Activated T-helper 2 cell treated with anti-CD3 and anti-CD28 coated beads, Interferon-gamma antibody, Interleukin-2, Interleukin-4, amounts not matched to agents 10 μg/mL and 5 μg/mL and 100 μg/mL, durations not matched to agents 14 hours and 24 hours and 36 hours (primary cell): Measurements from ENCODE around the gene MRGPRX1. TPM values are rescaled to one million over a fixed set of nuclear protein-coding genes. Genes with fewer than 3 reads are reported as not detected.

Source experiments
- DNase-seq: peaks from one replicate; pipeline ENCODE4 v3.0.0; 2021; ENCODE audit warnings: low spot score
- H3K27ac Mint-ChIP-seq: one replicate; pipeline ENCODE4 v1.8.0; 2021; ENCODE audit warnings: mixed read lengths
- H3K27me3 Mint-ChIP-seq: one replicate; pipeline ENCODE4 v1.8.0; 2021; ENCODE audit warnings: low read depth, mixed read lengths
- H3K36me3 Mint-ChIP-seq: one replicate; pipeline ENCODE4 v1.8.0; 2021; ENCODE audit warnings: low read depth, mixed read lengths
- H3K4me1 Mint-ChIP-seq: one replicate; pipeline ENCODE4 v1.8.0; 2021; ENCODE audit warnings: low read depth, mixed read lengths
- H3K4me3 Mint-ChIP-seq: one replicate; pipeline ENCODE4 v1.8.0; 2021; ENCODE audit warnings: low read depth, mild to moderate bottlenecking, moderate library complexity, mixed read lengths
- H3K9me3 Mint-ChIP-seq: one replicate; pipeline ENCODE4 v1.8.0; 2021; ENCODE audit warnings: mixed read lengths
- intact Hi-C: fragments of 100-400 bp; cut with micrococcal nuclease; formaldehyde crosslinking; loops from one replicate; pipeline ENCODE4 v1.15.1; 2023
- total RNA-seq: library from RNA; stranded (reverse); gene quantifications from 2 replicates; pipeline ENCODE4 v1.2.3, GENCODE V29; 2022

Gene MRGPRX1
- not detected in 2 replicates for total RNA-seq

DNA sequence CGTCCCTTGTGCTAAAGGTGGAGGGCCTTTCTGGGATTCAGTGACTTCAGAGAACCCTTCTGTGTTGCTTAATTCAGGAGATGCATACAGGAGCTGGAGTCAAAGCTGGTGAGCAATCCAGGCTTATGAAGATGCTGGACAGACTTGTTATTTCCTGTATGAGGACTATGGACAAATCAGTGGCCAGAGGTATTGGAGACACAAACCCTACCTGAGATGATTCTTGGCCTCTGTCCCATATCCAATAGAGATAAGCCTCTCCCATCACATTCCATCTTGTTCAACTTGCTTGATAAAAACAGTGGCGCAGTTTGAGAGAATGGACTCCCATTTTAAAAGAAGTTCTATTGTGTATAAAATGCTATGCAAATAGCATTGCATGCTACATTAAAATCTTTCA, at the start of gene MRGPRX1:
TSS of gene MRGPRX1 (minus strand) at position 101 of the 400 bp plus-strand sequence. CDS start 4,630 bp downstream, outside the sequence.
- Mint-ChIP-seq H3K4me3 (no peak within 1 kb of the TSS), H3K4me1 (no peaks in the 10 kb centered on the region), H3K27ac (no peak within 1 kb of the TSS), H3K36me3 (no peaks in the 10 kb centered on the region), H3K27me3 (no peaks in the 10 kb centered on the region), H3K9me3 (no peaks in the 10 kb centered on the region)
- intact Hi-C loops = no loop called here
- DNase-seq = no peak

DNA sequence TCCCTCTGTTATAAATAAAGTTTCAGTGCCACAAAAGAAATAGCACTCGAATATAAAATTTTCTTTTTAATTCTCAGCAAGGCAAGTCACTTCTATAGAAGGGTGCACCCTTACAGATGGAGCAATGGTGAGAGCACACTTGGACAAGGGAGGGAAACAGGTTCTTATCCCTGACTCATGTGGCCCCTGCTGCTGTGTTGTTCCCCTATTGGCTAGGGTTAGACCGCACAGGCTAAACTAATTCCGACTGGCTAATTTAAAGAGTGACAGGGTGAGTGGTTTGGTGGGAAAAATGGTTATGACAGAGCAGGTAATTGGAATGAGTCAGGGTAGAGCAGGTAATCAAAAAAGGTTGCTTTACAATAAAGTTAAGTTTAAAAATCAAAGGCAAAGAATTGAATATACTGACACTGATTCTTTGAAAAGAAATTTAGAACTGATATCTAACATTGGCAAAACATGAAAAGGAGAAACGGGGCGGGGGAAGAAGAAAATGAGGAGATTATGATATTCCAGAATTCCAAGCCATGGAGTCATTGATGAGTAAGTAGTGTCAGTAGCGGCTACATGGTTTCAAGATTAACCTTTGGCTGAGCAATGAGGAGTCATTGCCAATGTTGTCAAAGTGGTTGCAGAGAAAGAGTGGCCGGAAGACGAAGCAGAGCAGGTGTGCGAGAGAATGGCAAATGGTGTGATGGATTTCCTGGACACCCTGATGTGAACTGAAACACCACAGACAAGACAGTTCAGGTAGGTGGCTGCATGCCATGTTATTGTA, 48.4 kb upstream of the MRGPRX1 start:
- Mint-ChIP-seq H3K4me1 (no peaks in the 10 kb centered on the region), H3K9me3 (no peaks in the 10 kb centered on the region), H3K27ac (no peak overlapping the region), H3K27me3 (no peaks in the 10 kb centered on the region), H3K4me3 (no peak overlapping the region), H3K36me3 (no peaks in the 10 kb centered on the region)
- DNase-seq = no peak
- intact Hi-C loops = no loop called here

DNA sequence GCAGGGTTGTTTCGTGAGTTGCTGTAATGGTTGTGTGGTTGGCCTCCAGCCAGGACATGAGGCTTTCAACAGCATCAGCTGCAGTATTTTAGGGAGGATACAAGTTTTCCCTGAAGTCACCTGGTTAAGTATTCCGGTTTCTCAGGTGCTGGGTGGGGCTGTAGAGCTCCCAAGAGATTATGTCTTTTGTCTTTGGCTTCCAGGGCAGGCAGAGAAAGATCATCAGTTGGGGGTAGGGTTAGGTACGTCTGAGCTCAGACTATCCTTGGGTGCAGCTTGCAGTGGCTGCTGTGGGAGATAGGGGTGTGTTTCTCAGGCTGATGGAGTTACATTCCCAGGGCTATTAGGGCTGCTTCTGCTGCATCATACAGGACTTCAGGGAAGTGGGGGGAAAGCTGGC, 47.5 kb upstream of the MRGPRX1 start:
- Mint-ChIP-seq H3K4me3 (no peak overlapping the region), H3K27me3 (no peaks in the 10 kb centered on the region), H3K4me1 (no peaks in the 10 kb centered on the region), H3K36me3 (no peaks in the 10 kb centered on the region), H3K9me3 (no peaks in the 10 kb centered on the region), H3K27ac (no peak overlapping the region)
- no peak for DNase-seq
- intact Hi-C loops = no loop called here

DNA sequence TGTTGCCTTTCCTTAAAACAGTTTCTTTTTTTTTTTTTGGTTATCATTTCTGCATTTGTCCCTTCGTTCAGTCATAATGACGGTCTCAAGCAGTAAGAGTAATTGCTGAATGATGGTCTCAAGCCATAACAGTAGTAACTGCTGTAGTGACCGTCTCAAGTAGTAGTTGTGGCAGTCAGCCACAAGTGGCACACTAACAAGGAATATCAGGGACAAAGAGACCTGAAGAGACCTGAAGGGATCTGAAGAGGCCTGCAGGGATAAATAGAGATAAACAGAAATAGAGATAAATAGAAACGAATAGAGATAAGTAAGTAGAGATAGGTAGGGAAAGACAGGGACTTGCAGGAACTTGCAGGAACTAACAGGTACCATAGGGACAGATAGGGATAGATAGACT, 42.7 kb upstream of the MRGPRX1 start:
- H3K9me3 Mint-ChIP-seq = no peaks in the 10 kb centered on the region
- H3K4me1 Mint-ChIP-seq = no peaks in the 10 kb centered on the region
- no peak overlapping the region for H3K27ac Mint-ChIP-seq
- DNase-seq = no peak
- H3K4me3 Mint-ChIP-seq = no peak overlapping the region
- H3K36me3 Mint-ChIP-seq = no peaks in the 10 kb centered on the region
- H3K27me3 Mint-ChIP-seq = no peaks in the 10 kb centered on the region
- intact Hi-C loops = no loop called here

DNA sequence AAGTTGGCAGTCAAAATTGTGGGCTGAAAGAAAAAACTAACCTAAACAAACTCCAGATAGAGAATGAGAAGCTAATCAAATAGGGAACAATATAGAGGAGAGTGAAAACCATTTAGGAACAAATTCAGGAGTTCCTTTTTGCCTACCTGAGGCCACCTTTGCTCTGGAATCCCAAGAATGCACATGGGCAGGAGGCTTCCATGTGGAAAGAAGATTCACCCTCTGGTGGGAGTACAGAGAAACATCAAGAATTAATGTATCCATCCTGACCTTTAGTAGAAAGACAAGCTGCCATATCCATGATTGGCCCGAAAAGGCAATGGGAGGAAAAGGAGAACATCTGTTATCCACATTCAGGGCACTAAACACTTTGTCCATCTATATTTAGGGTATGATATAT, 35.0 kb upstream of the MRGPRX1 start:
- no peaks in the 10 kb centered on the region for H3K36me3 Mint-ChIP-seq
- H3K27ac Mint-ChIP-seq = no peak overlapping the region
- H3K27me3 Mint-ChIP-seq = peaks cover 3% of the 10 kb centered on the region
- no peaks in the 10 kb centered on the region for H3K4me1 Mint-ChIP-seq
- DNase-seq = no peak
- intact Hi-C loops = no loop called here
- H3K9me3 Mint-ChIP-seq = no peaks in the 10 kb centered on the region
- no peak overlapping the region for H3K4me3 Mint-ChIP-seq

DNA sequence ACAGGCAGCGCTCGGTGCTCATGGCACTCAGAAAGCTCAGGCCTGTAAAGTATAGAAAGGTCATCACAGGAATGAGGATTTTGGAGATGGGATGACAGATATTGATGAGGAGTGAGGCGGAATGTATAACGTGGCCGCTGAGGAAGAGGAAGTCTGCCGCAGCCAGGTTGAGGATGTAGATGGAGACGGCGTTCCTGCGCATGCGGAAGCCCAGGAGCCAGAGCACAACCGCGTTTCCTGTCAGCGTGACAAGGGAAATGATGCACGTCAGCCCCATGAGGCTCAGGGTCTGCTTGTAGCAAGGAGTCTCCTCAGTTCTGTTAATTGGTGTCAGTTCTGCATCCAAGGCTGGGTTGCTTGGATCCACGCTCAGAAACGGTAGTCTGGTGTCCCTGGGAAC, 33.1 kb upstream of the MRGPRX1 start:
- intact Hi-C loops = no loop called here
- Mint-ChIP-seq H3K9me3 (no peaks in the 10 kb centered on the region), H3K4me3 (no peak overlapping the region), H3K27ac (no peak overlapping the region), H3K36me3 (no peaks in the 10 kb centered on the region), H3K4me1 (no peaks in the 10 kb centered on the region), H3K27me3 (peaks cover 3% of the 10 kb centered on the region)
- DNase-seq = no peak

DNA sequence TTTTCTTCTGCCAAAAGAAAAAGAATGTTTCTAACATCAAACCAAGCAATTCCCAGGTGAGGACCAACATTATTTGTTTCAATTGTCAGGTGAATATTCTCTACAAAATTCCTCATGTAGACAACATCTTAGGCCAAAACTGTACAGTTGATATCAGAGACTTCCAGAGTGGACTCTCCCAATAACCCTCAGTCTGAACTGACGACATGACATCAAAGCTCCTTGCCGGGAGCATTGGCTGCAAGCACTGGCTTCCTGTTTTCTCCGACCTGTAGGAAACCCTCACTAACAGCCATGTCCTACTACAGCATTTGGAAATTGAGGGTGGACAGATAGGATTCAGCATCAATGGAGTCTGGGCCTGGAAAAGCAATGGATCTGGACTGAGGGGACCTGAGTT, 30.5 kb upstream of the MRGPRX1 start:
- Mint-ChIP-seq H3K27me3 (peaks cover 3% of the 10 kb centered on the region), H3K27ac (no peak overlapping the region), H3K36me3 (no peaks in the 10 kb centered on the region), H3K4me1 (no peaks in the 10 kb centered on the region), H3K9me3 (no peaks in the 10 kb centered on the region), H3K4me3 (no peak overlapping the region)
- intact Hi-C loops = no loop called here
- no peak for DNase-seq

DNA sequence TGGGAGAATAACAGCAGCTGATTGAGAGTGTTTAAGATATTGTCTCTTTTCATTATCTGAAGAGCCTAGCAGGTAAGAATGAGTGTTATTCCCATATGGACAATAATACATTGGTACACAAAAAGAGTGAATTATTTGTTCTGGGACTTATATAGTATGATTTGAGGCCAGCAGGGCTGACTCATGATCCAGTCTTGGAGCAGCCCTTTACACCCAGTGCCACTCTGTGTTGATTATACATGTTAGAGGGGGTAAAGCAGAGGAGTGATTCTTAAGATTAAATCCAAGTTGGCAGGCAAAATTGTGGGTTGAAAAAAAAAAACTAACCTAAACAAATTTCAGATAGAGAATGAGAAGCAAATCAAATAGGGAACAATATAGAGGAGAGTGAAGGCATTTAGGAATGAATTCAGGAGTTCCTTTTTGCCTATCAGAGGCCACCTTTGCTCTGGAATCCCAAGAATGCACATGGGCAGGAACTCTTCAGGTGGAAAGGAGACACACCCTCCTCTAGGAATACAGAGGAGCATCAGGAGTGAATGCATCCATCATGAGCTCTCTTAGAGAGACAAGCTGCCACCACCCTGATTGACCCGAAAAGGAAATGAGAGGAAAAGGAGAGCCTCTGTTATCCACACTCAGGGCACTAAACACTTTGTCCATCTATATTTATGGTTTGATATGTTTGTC, 19.2 kb upstream of the MRGPRX1 start:
- H3K27me3 Mint-ChIP-seq = peaks cover 2% of the 10 kb centered on the region
- H3K27ac Mint-ChIP-seq = no peak overlapping the region
- no peaks in the 10 kb centered on the region for H3K4me1 Mint-ChIP-seq
- intact Hi-C loops = no loop called here
- no peaks in the 10 kb centered on the region for H3K9me3 Mint-ChIP-seq
- no peaks in the 10 kb centered on the region for H3K36me3 Mint-ChIP-seq
- H3K4me3 Mint-ChIP-seq = no peak overlapping the region
- no peak for DNase-seq

DNA sequence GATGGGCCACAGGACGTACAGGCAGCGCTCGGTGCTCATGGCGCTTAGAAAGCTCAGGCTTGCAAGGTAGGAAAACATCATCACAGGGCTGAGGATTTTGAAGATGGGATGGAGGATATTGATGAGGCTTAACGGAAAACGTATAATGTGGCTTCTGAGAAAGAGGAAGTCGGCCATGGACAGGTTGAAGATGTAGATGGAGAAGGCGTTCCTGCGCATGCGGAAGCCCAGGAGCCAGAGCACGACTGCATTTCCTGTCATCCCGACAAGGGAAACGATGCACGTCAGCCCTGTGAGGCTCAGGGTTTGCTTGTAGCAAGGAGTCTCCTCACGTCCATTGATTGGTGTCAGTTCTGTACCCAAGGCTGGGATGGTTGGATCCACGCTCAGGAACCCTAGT, 17.4 kb upstream of the MRGPRX1 start:
- H3K4me3 Mint-ChIP-seq = no peak overlapping the region
- no peak overlapping the region for H3K27ac Mint-ChIP-seq
- peaks cover 5% of the 10 kb centered on the region for H3K27me3 Mint-ChIP-seq
- intact Hi-C loops = no loop called here
- no peaks in the 10 kb centered on the region for H3K4me1 Mint-ChIP-seq
- DNase-seq = no peak
- H3K9me3 Mint-ChIP-seq = no peaks in the 10 kb centered on the region
- no peaks in the 10 kb centered on the region for H3K36me3 Mint-ChIP-seq

DNA sequence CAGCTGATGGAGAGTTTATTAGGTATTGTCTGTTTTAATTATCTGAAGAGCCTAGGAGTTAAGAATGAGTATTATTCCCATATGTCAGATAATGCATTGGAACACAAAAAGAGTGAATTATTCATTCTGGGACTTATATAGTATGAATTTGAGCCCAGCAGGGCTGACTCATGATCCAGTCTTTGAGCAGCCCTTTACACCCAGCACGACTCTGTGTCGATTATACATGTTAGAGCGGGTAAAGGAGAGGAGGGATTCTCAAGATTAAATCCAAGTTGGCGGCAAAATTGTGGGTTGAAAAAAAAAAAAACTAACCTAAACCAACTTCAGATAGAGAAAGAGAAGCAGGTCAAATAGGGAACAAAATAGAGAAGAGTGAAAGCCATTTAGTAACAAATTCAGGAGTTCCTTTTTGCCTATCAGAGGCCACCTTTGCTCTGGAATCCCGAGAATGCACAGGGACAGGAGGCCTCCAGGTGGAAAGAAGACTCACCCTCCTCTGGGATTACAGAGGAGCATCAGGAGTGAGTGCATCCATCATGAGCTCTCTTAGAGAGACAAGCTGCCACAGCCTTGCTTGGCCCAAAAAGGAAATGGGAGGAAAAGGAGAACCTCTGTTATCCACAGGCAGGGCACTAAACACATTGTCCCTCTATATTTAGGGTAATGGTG, 3.1 kb downstream of the MRGPRX1 start:
- Mint-ChIP-seq H3K27me3 (peaks cover 11% of the 10 kb centered on the region), H3K36me3 (no peaks in the 10 kb centered on the region), H3K4me3 (no peak overlapping the region), H3K9me3 (no peaks in the 10 kb centered on the region), H3K4me1 (no peaks in the 10 kb centered on the region), H3K27ac (no peak overlapping the region)
- intact Hi-C loops = no loop called here
- no peak for DNase-seq

DNA sequence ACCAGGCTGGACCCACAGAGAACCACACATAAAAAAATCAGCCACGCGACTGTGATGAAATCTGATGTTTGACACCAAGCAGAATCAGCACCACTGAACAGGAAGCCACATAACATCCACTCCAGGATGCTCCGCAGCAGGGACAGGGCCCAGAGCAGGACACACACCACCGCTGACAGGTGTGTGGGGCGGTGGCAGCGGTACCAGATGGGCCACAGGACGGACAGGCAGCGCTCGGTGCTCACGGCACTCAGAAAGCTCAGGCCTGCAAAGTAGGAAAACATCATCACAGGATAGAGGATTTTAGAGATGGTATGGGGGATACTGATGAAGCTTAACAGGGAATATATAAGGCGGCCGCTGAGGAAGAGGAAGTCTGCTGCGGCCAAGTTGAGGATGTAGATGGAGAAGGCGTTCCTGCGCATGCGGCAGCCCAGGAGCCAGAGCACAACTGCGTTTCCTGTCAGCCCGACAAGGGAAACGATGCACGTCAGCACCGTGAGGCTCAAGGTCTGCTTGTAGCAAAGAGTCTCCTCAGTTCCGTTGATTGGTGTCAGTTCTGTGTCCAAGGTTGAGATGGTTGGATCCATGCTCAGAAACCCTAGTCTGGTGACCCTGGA, 4.9 kb downstream of the MRGPRX1 start:
- Mint-ChIP-seq H3K27me3 (peaks cover 11% of the 10 kb centered on the region), H3K4me1 (no peaks in the 10 kb centered on the region), H3K36me3 (no peaks in the 10 kb centered on the region), H3K27ac (no peak overlapping the region), H3K4me3 (no peak overlapping the region), H3K9me3 (no peaks in the 10 kb centered on the region)
- intact Hi-C loops = no loop called here
- DNase-seq = no peak

DNA sequence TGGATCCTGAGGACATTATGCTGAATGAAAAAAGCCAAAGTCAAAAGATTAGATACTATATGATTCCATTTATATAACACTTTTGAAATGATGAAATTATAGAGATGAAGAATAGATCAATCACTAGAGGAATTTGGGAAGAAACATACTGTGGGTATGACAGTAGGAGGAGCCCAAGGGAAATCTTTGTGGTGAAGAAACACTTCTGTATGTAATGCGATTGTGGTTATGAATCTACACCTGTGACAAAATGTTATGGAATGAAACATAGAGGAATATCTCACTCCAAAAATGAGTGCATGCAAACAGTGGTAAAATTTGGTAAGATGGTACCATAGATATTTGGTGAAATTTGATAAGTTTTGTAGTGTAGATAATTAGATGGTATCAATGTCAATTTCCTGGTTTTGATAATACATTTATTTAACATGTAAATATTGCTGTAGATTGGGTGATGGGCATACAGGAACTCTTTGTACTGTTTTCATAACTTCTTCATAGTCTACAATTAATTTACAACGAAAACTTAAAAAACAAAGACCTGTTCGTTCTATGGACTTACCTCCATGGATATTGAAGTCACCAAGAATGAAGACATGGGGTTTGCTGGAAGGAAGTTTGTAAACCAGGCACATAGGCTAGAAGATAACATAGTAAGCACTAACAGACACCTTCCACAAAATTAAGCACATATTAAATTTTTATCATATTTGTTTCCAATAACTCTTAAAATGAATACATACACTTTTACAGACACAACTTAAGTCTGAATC, 11.5 kb downstream of the MRGPRX1 start:
- no peaks in the 10 kb centered on the region for H3K9me3 Mint-ChIP-seq
- no peak overlapping the region for H3K4me3 Mint-ChIP-seq
- H3K27ac Mint-ChIP-seq = no peak overlapping the region
- no peak for DNase-seq
- intact Hi-C loops = no loop called here
- no peaks in the 10 kb centered on the region for H3K36me3 Mint-ChIP-seq
- H3K27me3 Mint-ChIP-seq = peaks cover 10% of the 10 kb centered on the region
- H3K4me1 Mint-ChIP-seq = no peaks in the 10 kb centered on the region
